Right atrium auricular region (tissue), 2 donors: ENCODE results near the gene SCN4B. TPM values are rescaled to one million over a fixed set of nuclear protein-coding genes. Genes with fewer than 3 reads are reported as not detected.

ENCODE experiments used
- DNase-seq: peaks from one replicate; pipeline ENCODE4 v3.0.0-alpha.2; 2019; ENCODE audit warnings: low spot score
- H3K27ac ChIP-seq, 2 donors: fragments of 200-600 bp; sonication (generic); 1 replicate in 1 of 2; 2 replicates in 1 of 2; pipeline ENCODE4 v1.5.1; 2016 to 2019
- H3K27me3 ChIP-seq, 2 donors: fragments of 200-600 bp; sonication (generic); one replicate each; pipeline versions ENCODE4 v1.5.1 to v1.6.0; 2017 to 2019
- H3K36me3 ChIP-seq: fragments of 200-600 bp; sonication (generic); one replicate; pipeline ENCODE4 v1.5.1; 2016
- H3K4me1 ChIP-seq, 2 donors: fragments of 200-600 bp; sonication (generic); one replicate each; pipeline versions ENCODE4 v1.5.1 to v1.6.0; 2017 to 2019
- H3K4me3 ChIP-seq, 2 donors: fragments of 200-600 bp; sonication (generic); 1 replicate in 1 of 2; 2 replicates in 1 of 2; pipeline ENCODE4 v1.5.1; 2017 to 2019; ENCODE audit warnings: mild to moderate bottlenecking in 1 of 2, moderate library complexity in 1 of 2
- H3K9me3 ChIP-seq, 2 donors: fragments of 200-600 bp; sonication (generic); one replicate each; pipeline ENCODE4 v1.5.1; 2019
- CTCF ChIP-seq, 2 donors: fragments of 200-600 bp; sonication (generic); IDR thresholded peaks; one replicate each; pipeline ENCODE4 v1.5.1; 2019; ENCODE audit warnings: antibody characterized with exemption in 2 of 2
- total RNA-seq, 2 donors: library from RNA; depleted of rRNA; stranded (reverse); fragments of >200 nt; gene quantifications; one replicate each; pipeline ENCODE4 v1.1.0, GENCODE V29; 2016

The SCN4B gene
- total RNA-seq, 2 donors from 2014 or later, result 2.5 to 11.8 TPM

- H3K27me3 ChIP-seq, result no peaks in the 10 kb centered on the region
- no peak for DNase-seq
- no peak for TF ChIP-seq CTCF (IDR thresholded peaks at IDR 0.05)
- no peak overlapping the region for H3K4me3 ChIP-seq
- H3K27ac ChIP-seq, result no peak overlapping the region
- H3K9me3 ChIP-seq, result no peaks in the 10 kb centered on the region
- no peaks in the 10 kb centered on the region for H3K36me3 ChIP-seq
- peaks cover 0 to 14% of the 10 kb centered on the region in 2 donors for H3K4me1 ChIP-seq
Measured at GRCh38 chr11:118104491-118104890, 48.1 kb downstream of the SCN4B start.

DNA sequence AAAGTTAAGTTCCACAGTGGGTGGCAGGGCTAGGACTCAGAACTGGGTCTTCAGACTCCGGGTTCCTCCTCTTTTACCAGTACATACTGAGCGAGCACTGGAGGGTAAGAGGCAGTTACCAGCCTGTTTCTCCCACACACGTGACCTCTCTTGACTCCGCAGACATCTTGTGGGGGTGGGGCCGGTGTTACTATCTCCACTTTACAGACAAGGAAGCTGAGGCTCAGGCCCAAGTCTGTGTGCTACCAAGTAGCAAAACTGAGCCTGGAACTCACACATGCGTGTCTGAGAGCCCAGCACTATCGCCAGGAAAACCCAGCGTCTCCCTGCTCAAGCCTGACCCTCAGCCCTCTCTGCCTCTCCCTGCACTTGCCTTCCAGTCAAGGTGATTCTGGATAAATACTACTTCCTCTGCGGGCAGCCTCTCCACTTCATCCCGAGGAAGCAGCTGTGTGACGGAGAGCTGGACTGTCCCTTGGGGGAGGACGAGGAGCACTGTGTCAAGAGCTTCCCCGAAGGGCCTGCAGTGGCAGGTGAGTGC, 49.8 kb downstream of the SCN4B start:
- no peak overlapping the region for H3K4me3 ChIP-seq
- H3K36me3 ChIP-seq, result no peaks in the 10 kb centered on the region
- H3K9me3 ChIP-seq, result no peaks in the 10 kb centered on the region
- no peaks in the 10 kb centered on the region for H3K27me3 ChIP-seq
- TF ChIP-seq CTCF (IDR thresholded peaks at IDR 0.05), result no peak
- H3K4me1 ChIP-seq, result peaks cover 0 to 16% of the 10 kb centered on the region in 2 donors
- no peak overlapping the region for H3K27ac ChIP-seq
- DNase-seq, result no peak

- H3K9me3 ChIP-seq, result no peaks in the 10 kb centered on the region
- H3K27ac ChIP-seq, result peak overlapping the region in 1 of 2 donors; percentile 69
- no peak overlapping the region for H3K4me3 ChIP-seq
- H3K27me3 ChIP-seq, result no peaks in the 10 kb centered on the region
- no peak for TF ChIP-seq CTCF (IDR thresholded peaks at IDR 0.05)
- DNase-seq, result no peak
- H3K4me1 ChIP-seq, result peaks cover 0 to 16% of the 10 kb centered on the region in 2 donors
- H3K36me3 ChIP-seq, result no peaks in the 10 kb centered on the region
Measured at GRCh38 chr11:118100691-118101232, 51.9 kb downstream of the SCN4B start.

GRCh38 chr11:118099838-118100556, 52.6 kb downstream of the SCN4B start:
- TF ChIP-seq CTCF (IDR thresholded peaks at IDR 0.05), result no peak
- Histone ChIP-seq H3K4me1 (peaks cover 0 to 16% of the 10 kb centered on the region in 2 donors), H3K27ac (peak overlapping the region; percentile 53 to 69), H3K9me3 (no peaks in the 10 kb centered on the region), H3K4me3 (no peak overlapping the region), H3K36me3 (no peaks in the 10 kb centered on the region), H3K27me3 (no peaks in the 10 kb centered on the region)
- DNase-seq, result no peak

DNA sequence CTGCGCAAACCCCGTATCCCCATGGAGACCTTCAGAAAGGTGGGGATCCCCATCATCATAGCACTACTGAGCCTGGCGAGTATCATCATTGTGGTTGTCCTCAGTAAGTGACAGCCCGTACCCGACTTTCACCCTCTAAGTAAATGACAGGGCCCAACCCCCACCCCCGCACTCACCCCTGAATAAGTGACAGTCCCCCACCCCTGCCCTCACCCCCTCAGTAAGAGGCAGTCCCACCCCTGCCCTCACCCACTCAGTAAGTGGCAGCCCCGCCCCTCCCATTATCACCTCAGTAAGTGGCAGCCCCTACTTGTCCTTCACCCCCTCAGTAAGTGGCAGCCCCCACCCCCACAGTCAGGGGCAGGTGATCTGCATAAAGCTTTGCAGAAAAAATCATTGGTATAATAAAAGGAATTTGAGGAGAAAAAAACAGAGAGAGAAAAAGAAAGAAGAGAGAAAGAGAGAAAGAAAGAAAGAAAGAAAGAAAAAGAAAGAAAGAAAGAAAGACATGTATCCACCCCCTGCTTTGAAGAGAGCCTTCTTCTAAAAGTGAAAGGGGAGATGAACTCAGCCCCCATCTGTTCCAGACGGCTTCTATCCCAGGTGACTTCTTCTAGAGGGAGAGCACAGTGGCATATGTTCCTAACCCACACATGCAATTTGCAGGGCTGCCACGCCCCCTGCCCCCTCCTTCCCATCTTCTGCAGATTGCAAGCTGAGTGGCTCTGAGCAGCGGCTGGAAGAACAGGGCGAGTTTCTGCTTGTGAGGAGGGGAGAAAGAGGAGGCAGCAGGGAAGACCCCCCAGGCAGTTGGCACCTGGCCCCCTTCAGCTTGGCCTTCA, 53.4 kb downstream of the SCN4B start:
- no peak for DNase-seq
- Histone ChIP-seq H3K36me3 (no peaks in the 10 kb centered on the region), H3K27me3 (no peaks in the 10 kb centered on the region), H3K4me1 (peaks cover 0 to 16% of the 10 kb centered on the region in 2 donors), H3K4me3 (no peak overlapping the region), H3K27ac (peak overlapping the region; percentile 53 to 69), H3K9me3 (no peaks in the 10 kb centered on the region)
- TF ChIP-seq CTCF (IDR thresholded peaks at IDR 0.05), result no peak
